Tibial nerve (tissue), 4 donors: Measurements from ENCODE around the gene DDX60. TPM values are rescaled to one million over a fixed set of nuclear protein-coding genes. Genes with fewer than 3 reads are reported as not detected.

Experiments used
- DNase-seq, 2 donors: peaks; one replicate each; pipeline ENCODE4 v3.0.0-alpha.2; 2019; ENCODE audit warnings: low spot score in 2 of 2
- H3K27ac ChIP-seq, 4 donors: fragments of 200-600 bp; sonication (generic) in 3 of 4; one replicate each; pipeline ENCODE4 v1.5.1; 2017 to 2019; ENCODE audit warnings: mild to moderate bottlenecking in 1 of 4
- H3K27me3 ChIP-seq, 2 donors: fragments of 200-600 bp; sonication (generic) in 1 of 2; one replicate each; pipeline versions ENCODE4 v1.5.1 to v1.6.0; 2017 to 2019
- H3K36me3 ChIP-seq, 3 donors: fragments of 200-600 bp; sonication (generic); one replicate each; pipeline ENCODE4 v1.5.1; 2018 to 2019
- H3K4me1 ChIP-seq, 4 donors: fragments of 200-600 bp; sonication (generic) in 3 of 4; one replicate each; pipeline ENCODE4 v1.5.1; 2017 to 2019
- H3K4me3 ChIP-seq, 4 donors: fragments of 200-600 bp; sonication (generic) in 3 of 4; one replicate each; pipeline ENCODE4 v1.5.1; 2017 to 2019; ENCODE audit warnings: mild to moderate bottlenecking in 1 of 4, moderate library complexity in 1 of 4
- H3K9me3 ChIP-seq, 4 donors: fragments of 200-600 bp; sonication (generic) in 3 of 4; one replicate each; pipeline ENCODE4 v1.5.1; 2017 to 2019
- EP300 ChIP-seq, 2 donors: sonication (generic); formaldehyde crosslinking; IDR thresholded peaks; one replicate each; pipeline ENCODE4 v1.6.1; 2017; ENCODE audit warnings: antibody characterized with exemption in 2 of 2, mild to moderate bottlenecking in 1 of 2
- POLR2A ChIP-seq, 2 donors: fragments of 450-650 bp; IDR thresholded peaks; one replicate each; pipeline ENCODE4 v1.6.1; 2017; ENCODE audit warnings: antibody characterized with exemption in 2 of 2, mild to moderate bottlenecking in 2 of 2, moderate library complexity in 2 of 2
- WGBS, 2 donors: methylation state at CpG; one replicate each; pipeline ENCODE4 v1.1.5; 2018; 5-methylcytosine and 5-hydroxymethylcytosine counted together
- total RNA-seq, 4 donors: library from RNA; depleted of rRNA; stranded (reverse); fragments of >200 nt; gene quantifications; one replicate each; pipeline ENCODE4 v1.1.0, GENCODE V29; 2016
- TF ChIP-seq, protein P1 (sequence below), 5 experiments: fragments of 200-600 bp in 3 of 5; fragments of 450-650 bp in 2 of 5; sonication (generic) in 3 of 5; IDR thresholded peaks; one replicate each; pipeline ENCODE4 v1.5.1; 2016 to 2019; ENCODE audit warnings: antibody characterized with exemption in 5 of 5, mild to moderate bottlenecking in 3 of 5, moderate library complexity in 2 of 5

The DDX60 gene
- total RNA-seq, 4 donors from 2014 or later: 9.9 to 33.9 (median 20.6) TPM

GRCh38 chr4:168263039-168263438, 55.5 kb downstream of the DDX60 start:
- TF ChIP-seq, protein P1, sequence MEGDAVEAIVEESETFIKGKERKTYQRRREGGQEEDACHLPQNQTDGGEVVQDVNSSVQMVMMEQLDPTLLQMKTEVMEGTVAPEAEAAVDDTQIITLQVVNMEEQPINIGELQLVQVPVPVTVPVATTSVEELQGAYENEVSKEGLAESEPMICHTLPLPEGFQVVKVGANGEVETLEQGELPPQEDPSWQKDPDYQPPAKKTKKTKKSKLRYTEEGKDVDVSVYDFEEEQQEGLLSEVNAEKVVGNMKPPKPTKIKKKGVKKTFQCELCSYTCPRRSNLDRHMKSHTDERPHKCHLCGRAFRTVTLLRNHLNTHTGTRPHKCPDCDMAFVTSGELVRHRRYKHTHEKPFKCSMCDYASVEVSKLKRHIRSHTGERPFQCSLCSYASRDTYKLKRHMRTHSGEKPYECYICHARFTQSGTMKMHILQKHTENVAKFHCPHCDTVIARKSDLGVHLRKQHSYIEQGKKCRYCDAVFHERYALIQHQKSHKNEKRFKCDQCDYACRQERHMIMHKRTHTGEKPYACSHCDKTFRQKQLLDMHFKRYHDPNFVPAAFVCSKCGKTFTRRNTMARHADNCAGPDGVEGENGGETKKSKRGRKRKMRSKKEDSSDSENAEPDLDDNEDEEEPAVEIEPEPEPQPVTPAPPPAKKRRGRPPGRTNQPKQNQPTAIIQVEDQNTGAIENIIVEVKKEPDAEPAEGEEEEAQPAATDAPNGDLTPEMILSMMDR (IDR thresholded peaks at IDR 0.05): no peak
- TF ChIP-seq EP300 (IDR thresholded peaks at IDR 0.05) (no peak), POLR2A (IDR thresholded peaks at IDR 0.05) (no peak)
- no peak overlapping the region for H3K27ac ChIP-seq
- no peaks in the 10 kb centered on the region for H3K27me3 ChIP-seq
- no peak overlapping the region for H3K4me3 ChIP-seq
- DNase-seq: no peak
- H3K36me3 ChIP-seq: peaks cover 0 to 60% (median 3%) of the 10 kb centered on the region in 3 donors
- no peaks in the 10 kb centered on the region for H3K9me3 ChIP-seq
- H3K4me1 ChIP-seq: no peaks in the 10 kb centered on the region
- WGBS, 2 donors: 97 to 100% methylated on average over 1 of the region's 1 CpG

DNA sequence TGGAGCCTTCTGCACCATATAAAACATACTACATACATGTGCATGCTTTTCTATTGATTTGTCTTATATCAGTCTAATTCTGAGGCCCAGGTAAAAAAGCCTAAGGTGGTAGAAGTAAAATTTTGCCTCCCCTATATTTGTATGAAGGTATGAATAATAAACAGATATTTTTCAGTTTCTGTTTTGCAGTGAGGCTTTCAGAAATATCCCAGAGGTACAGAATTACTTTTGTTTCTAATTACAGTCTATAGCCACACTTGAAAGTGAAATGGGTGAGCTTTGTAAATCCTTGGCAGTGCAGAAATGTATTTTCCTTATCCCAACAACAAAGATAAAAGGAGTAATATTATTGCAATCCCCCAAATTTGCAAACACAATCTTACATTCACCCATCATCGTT, 59.5 kb downstream of the DDX60 start:
- no peaks in the 10 kb centered on the region for H3K4me1 ChIP-seq
- 87 to 100% methylated on average over 1 of the region's 1 CpG for WGBS, 2 donors
- DNase-seq: no peak
- no peaks in the 10 kb centered on the region for H3K27me3 ChIP-seq
- no peak overlapping the region for H3K4me3 ChIP-seq
- H3K9me3 ChIP-seq: no peaks in the 10 kb centered on the region
- H3K27ac ChIP-seq: no peak overlapping the region
- TF ChIP-seq POLR2A (IDR thresholded peaks at IDR 0.05) (no peak), EP300 (IDR thresholded peaks at IDR 0.05) (no peak)
- TF ChIP-seq, protein P1 (IDR thresholded peaks at IDR 0.05): no peak
- H3K36me3 ChIP-seq: peaks cover 0 to 58% (median 3%) of the 10 kb centered on the region in 3 donors

DNA sequence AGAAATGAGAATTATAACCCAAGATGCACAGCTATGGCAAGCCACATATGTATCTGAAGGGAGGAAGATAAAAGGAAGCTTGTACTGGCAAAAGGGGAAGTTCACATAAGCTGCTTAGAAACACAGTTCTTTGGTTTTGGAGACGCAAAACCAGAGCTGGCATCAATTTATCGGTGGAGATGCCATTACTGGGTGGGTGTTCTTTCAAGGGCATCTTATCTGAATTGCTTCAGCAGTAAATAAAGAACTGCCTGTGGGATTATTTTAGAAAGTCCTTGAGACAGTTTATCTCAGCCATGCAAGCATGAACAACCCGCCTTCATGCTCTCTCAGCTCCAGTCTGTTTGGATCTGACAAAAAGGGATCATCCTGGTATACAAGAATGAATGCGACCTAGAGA, 60.8 kb downstream of the DDX60 start:
- WGBS, 2 donors: 81 to 87% methylated on average over 4 of the region's 4 CpGs
- no peaks in the 10 kb centered on the region for H3K9me3 ChIP-seq
- no peak overlapping the region for H3K27ac ChIP-seq
- peaks cover 0 to 71% (median 3%) of the 10 kb centered on the region in 3 donors for H3K36me3 ChIP-seq
- TF ChIP-seq POLR2A (IDR thresholded peaks at IDR 0.05) (no peak), EP300 (IDR thresholded peaks at IDR 0.05) (no peak)
- TF ChIP-seq, protein P1 (IDR thresholded peaks at IDR 0.05): no peak
- H3K4me3 ChIP-seq: no peak overlapping the region
- H3K27me3 ChIP-seq: no peaks in the 10 kb centered on the region
- H3K4me1 ChIP-seq: no peaks in the 10 kb centered on the region
- no peak for DNase-seq

DNA sequence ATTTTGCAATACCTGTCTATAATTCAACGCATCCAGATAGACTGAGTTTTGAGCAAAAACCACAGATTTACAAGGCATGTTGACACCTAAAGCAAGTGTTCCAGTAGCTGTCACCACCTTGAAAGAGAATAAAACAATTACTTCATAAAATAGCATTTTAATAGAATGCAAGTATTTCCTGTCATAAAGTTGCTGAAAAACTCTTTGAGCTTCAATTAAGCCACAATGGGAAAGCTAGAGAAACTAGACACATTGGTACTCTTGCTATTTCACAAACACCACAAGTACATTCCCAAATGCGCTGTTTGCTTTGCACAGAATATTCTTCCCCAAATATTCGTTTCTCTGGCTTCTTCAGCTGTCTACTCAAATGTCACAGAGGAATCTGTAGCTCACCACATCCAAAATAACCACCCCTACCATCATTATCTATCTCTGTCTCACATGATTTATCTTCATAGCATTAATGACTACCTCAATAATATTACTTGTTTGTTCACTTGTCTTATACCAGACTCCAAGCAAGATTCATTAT, 70.3 kb downstream of the DDX60 start:
- TF ChIP-seq, protein P1 (IDR thresholded peaks at IDR 0.05): no peak
- TF ChIP-seq EP300 (IDR thresholded peaks at IDR 0.05) (no peak), POLR2A (IDR thresholded peaks at IDR 0.05) (no peak)
- no peak for DNase-seq
- peaks cover 0 to 85% (median 11%) of the 10 kb centered on the region in 3 donors for H3K36me3 ChIP-seq
- H3K27me3 ChIP-seq: no peaks in the 10 kb centered on the region
- no peaks in the 10 kb centered on the region for H3K4me1 ChIP-seq
- H3K27ac ChIP-seq: no peak overlapping the region
- no peak overlapping the region for H3K4me3 ChIP-seq
- 87 to 92% methylated on average over 3 of the region's 3 CpGs for WGBS, 2 donors
- H3K9me3 ChIP-seq: no peaks in the 10 kb centered on the region

GRCh38 chr4:168247603-168248002, 70.9 kb downstream of the DDX60 start:
- Histone ChIP-seq H3K27ac (no peak overlapping the region), H3K4me3 (no peak overlapping the region), H3K36me3 (peaks cover 0 to 85% (median 11%) of the 10 kb centered on the region in 3 donors), H3K27me3 (no peaks in the 10 kb centered on the region), H3K4me1 (no peaks in the 10 kb centered on the region), H3K9me3 (no peaks in the 10 kb centered on the region)
- no peak for TF ChIP-seq POLR2A (IDR thresholded peaks at IDR 0.05)
- TF ChIP-seq, protein P1 (IDR thresholded peaks at IDR 0.05): no peak
- TF ChIP-seq EP300 (IDR thresholded peaks at IDR 0.05): no peak
- DNase-seq: no peak
- 92 to 94% methylated on average over 5 of the region's 5 CpGs for WGBS, 2 donors
